Thyroid gland (tissue), 4 donors: ENCODE measurements around the gene BTBD2. TPM values are rescaled to one million over a fixed set of nuclear protein-coding genes. Genes with fewer than 3 reads are reported as not detected.

Source experiments
- DNase-seq, 2 donors: peaks; one replicate each; pipeline ENCODE4 v3.0.0-alpha.2; 2019
- H3K27ac ChIP-seq, 3 donors: fragments of 200-600 bp; sonication (generic); 1 replicate in 2 of 3; 2 replicates in 1 of 3; pipeline ENCODE4 v1.5.1; 2016 to 2019; ENCODE audit warnings: mild to moderate bottlenecking in 1 of 3, moderate library complexity in 1 of 3
- H3K27me3 ChIP-seq: fragments of 200-600 bp; sonication (generic); one replicate; pipeline ENCODE4 v1.5.1; 2019
- H3K36me3 ChIP-seq, 2 donors: fragments of 200-600 bp; sonication (generic); one replicate each; pipeline ENCODE4 v1.5.1; 2016 to 2019
- H3K4me1 ChIP-seq, 2 donors: fragments of 200-600 bp; sonication (generic); one replicate each; pipeline ENCODE4 v1.5.1; 2017 to 2019
- H3K4me3 ChIP-seq, 3 donors: fragments of 200-600 bp; sonication (generic); replicated peaks in 1 of 3; 1 replicate in 2 of 3; 2 replicates in 1 of 3; pipeline ENCODE4 v1.5.1; 2016; ENCODE audit warnings: mild to moderate bottlenecking in 1 of 3
- H3K9me3 ChIP-seq: fragments of 200-600 bp; sonication (generic); one replicate; pipeline ENCODE4 v1.5.1; 2017
- CTCF ChIP-seq, 6 experiments: fragments of 200-600 bp in 3 of 6; fragments of 450-650 bp in 3 of 6; sonication (generic) in 3 of 6; IDR thresholded peaks; one replicate each; pipeline ENCODE4 v1.5.1; 2016 to 2019; ENCODE audit warnings: antibody characterized with exemption in 6 of 6, mild to moderate bottlenecking in 2 of 6, inconsistent platforms in 1 of 6, moderate library complexity in 1 of 6
- POLR2A ChIP-seq, 2 donors: fragments of 450-650 bp; IDR thresholded peaks; one replicate each; pipeline ENCODE4 v1.6.1; 2017; ENCODE audit warnings: antibody characterized with exemption in 2 of 2, mild to moderate bottlenecking in 2 of 2, moderate library complexity in 1 of 2
- WGBS, 2 donors: methylation state at CpG; one replicate each; pipeline ENCODE4 v1.1.5; 2017; 5-methylcytosine and 5-hydroxymethylcytosine counted together
- intact Hi-C: fragments of 100-400 bp; cut with DNase I; formaldehyde crosslinking; loops from one replicate; pipeline ENCODE4 v1.15.1; 2023
- total RNA-seq, 4 donors: library from RNA; depleted of rRNA; stranded (reverse); fragments of >200 nt; gene quantifications; one replicate each; pipeline ENCODE4 v1.2.3, GENCODE V29; 2016

BTBD2 gene
- total RNA-seq, 4 donors from 2014 or later, result 74.8 to 89.9 (median 76.2) TPM

- intact Hi-C loops, result no loop called here
- TF ChIP-seq CTCF (IDR thresholded peaks at IDR 0.05) (no peak), POLR2A (IDR thresholded peaks at IDR 0.05) (no peak)
- Histone ChIP-seq H3K27ac (no peak overlapping the region), H3K4me1 (no peaks in the 10 kb centered on the region), H3K4me3 (no peak overlapping the region), H3K9me3 (no peaks in the 10 kb centered on the region), H3K36me3 (peaks cover 52 to 60% of the 10 kb centered on the region in 2 donors), H3K27me3 (no peaks in the 10 kb centered on the region)
- 86 to 88% methylated on average over 15 to 26 of the region's 42 CpGs for WGBS, 2 donors
- no peak for DNase-seq
Measured at GRCh38 chr19:1987197-1988187, 28.0 kb downstream of the BTBD2 start.

- intact Hi-C loops, result no loop called here
- no peaks in the 10 kb centered on the region for H3K9me3 ChIP-seq
- peaks cover 54 to 64% of the 10 kb centered on the region in 2 donors for H3K36me3 ChIP-seq
- TF ChIP-seq CTCF (IDR thresholded peaks at IDR 0.05) (no peak), POLR2A (IDR thresholded peaks at IDR 0.05) (no peak)
- H3K27ac ChIP-seq, result no peak overlapping the region
- no peak overlapping the region for H3K4me3 ChIP-seq
- no peaks in the 10 kb centered on the region for H3K27me3 ChIP-seq
- 92 to 95% methylated on average over 29 to 42 of the region's 42 CpGs for WGBS, 2 donors
- no peak for DNase-seq
- H3K4me1 ChIP-seq, result no peaks in the 10 kb centered on the region
Measured at GRCh38 chr19:1986357-1987162, 29.0 kb downstream of the BTBD2 start.

GRCh38 chr19:1985588-1986356 lies 29.7 kb downstream of the BTBD2 start:
- no peaks in the 10 kb centered on the region for H3K27me3 ChIP-seq
- no peaks in the 10 kb centered on the region for H3K9me3 ChIP-seq
- 90 to 93% methylated on average over 25 to 29 of the region's 44 CpGs for WGBS, 2 donors
- no peak overlapping the region for H3K27ac ChIP-seq
- peaks cover 54 to 65% of the 10 kb centered on the region in 2 donors for H3K36me3 ChIP-seq
- no peaks in the 10 kb centered on the region for H3K4me1 ChIP-seq
- DNase-seq, result no peak
- no peak overlapping the region for H3K4me3 ChIP-seq
- TF ChIP-seq CTCF (IDR thresholded peaks at IDR 0.05) (no peak), POLR2A (IDR thresholded peaks at IDR 0.05) (no peak)
- intact Hi-C loops, result no loop called here

- Histone ChIP-seq H3K27me3 (no peaks in the 10 kb centered on the region), H3K36me3 (peaks cover 54 to 67% of the 10 kb centered on the region in 2 donors), H3K9me3 (no peaks in the 10 kb centered on the region), H3K27ac (no peak overlapping the region), H3K4me3 (no peak overlapping the region), H3K4me1 (no peaks in the 10 kb centered on the region)
- TF ChIP-seq POLR2A (IDR thresholded peaks at IDR 0.05) (no peak), CTCF (IDR thresholded peaks at IDR 0.05) (no peak)
- WGBS, 2 donors, result 97 to 98% methylated on average over 10 of the region's 10 CpGs
- no peak for DNase-seq
- intact Hi-C loops, result no loop called here
Measured at GRCh38 chr19:1984357-1984756, 31.2 kb downstream of the BTBD2 start.
